ENCODE measurements around the gene CLMP. TPM values are rescaled to one million over a fixed set of nuclear protein-coding genes. Genes with fewer than 3 reads are reported as not detected.

Gene CLMP
- total and polyA plus RNA-seq, 2 experiments from 2014 or later, result 7.1 to 18.4 TPM

- TF ChIP-seq ZNF462 (CRISPR knock-in tag; IDR thresholded peaks at IDR 0.05) (no peak), CTCF (conservative IDR thresholded peaks at IDR 0.05; ENCODE audit: low read depth in 2 of 2) (no peak)
Observed at GRCh38 chr11:123085497-123085896, 109.6 kb downstream of the CLMP start (continued).

GRCh38 chr11:123084454-123084853 is 110.6 kb downstream of the CLMP start:
- Histone ChIP-seq H3K4me1 (ENCODE audit: insufficient read depth) (no peaks in the 10 kb centered on the region), H3K4me2 (no peak overlapping the region), H4K20me1 (replicated peaks; ENCODE audit: insufficient read depth) (no peaks in the 10 kb centered on the region), H3K27me3 (ENCODE audit: insufficient read depth) (no peaks in the 10 kb centered on the region), H3K4me3 (no peak overlapping the region), H3F3A (replicated peaks; ENCODE audit: low read depth) (no peaks in the 10 kb centered on the region), H3K36me3 (ENCODE audit: insufficient read depth) (no peaks in the 10 kb centered on the region; the same call in 1 of the 2 replicates), H3K9me2 (ENCODE audit: insufficient read depth) (no peaks in the 10 kb centered on the region), H3K27ac (ENCODE audit: low read depth) (no peak overlapping the region), H2AFZ (no peak overlapping the region), H3K79me2 (replicated peaks; ENCODE audit: insufficient read depth) (no peaks in the 10 kb centered on the region)
- no peaks in the 10 kb centered on the region for H3K4me1 Mint-ChIP-seq
- H3K4me3 Mint-ChIP-seq, result no peak overlapping the region
- no peak overlapping the region for H3K27ac Mint-ChIP-seq
- no peak for DNase-seq (ENCODE audit: low spot score)
- peaks cover 2% of the 10 kb centered on the region for H3K27me3 Mint-ChIP-seq (ENCODE audit: insufficient read depth, low read depth, poor library complexity)
- ATAC-seq, result no peak
- H3K36me3 Mint-ChIP-seq (ENCODE audit: low read depth), result peaks cover 8% of the 10 kb centered on the region; the same call in 1 of the 3 replicates
- no peaks in the 10 kb centered on the region for H3K9me3 Mint-ChIP-seq
- TF ChIP-seq ZNF331 (CRISPR knock-in tag; IDR thresholded peaks at IDR 0.05; ENCODE audit: low read depth) (no peak), EZH2 (IDR thresholded peaks at IDR 0.05; ENCODE audit: low read depth, unreplicated experiment) (no peak), POLR2AphosphoS5 (IDR thresholded peaks at IDR 0.05; ENCODE audit: low read depth) (no peak), CTCF (conservative IDR thresholded peaks at IDR 0.05; ENCODE audit: low read depth in 2 of 2) (no peak)
